Naive thymus-derived CD8-positive, alpha-beta T cell (primary cell): ENCODE results near the gene PARD3B. TPM values are rescaled to one million over a fixed set of nuclear protein-coding genes. Genes with fewer than 3 reads are reported as not detected.
A peak's percentile ranks its signal among the peaks of the same experiment; 100 is the strongest.

ENCODE experiments used
- ATAC-seq, 2 donors: fragments of 150-1000 bp; cut with Tn5 transposase in 1 of 2; sonication (Bioruptor Pico), chemical (Tn5 transposase) in 1 of 2; 1 replicate in 1 of 2; 2 replicates in 1 of 2; pipeline ENCODE4 v1.10.0; 2021; ENCODE audit warnings: mild to moderate bottlenecking in 2 of 2, moderate library complexity in 2 of 2
- POLR2A ChIA-PET: fragments of 350-600 bp; sonication (Branson Sonifier 250); formaldehyde crosslinking; loops from one replicate; lab custom pipeline; 2021; ENCODE audit warnings: antibody characterized with exemption; lab: Charles Lee
- DNase-seq, 10 donors: peaks; one replicate each; pipeline versions ENCODE4 v3.0.0 to v3.0.0-alpha.2; 2020 to 2022
- H3K27ac Mint-ChIP-seq, 10 donors: one replicate each; pipeline ENCODE4 v1.8.0; 2020 to 2022; ENCODE audit warnings: mild to moderate bottlenecking in 10 of 10, mixed read lengths in 10 of 10, moderate library complexity in 4 of 10, inconsistent platforms in 1 of 10
- H3K27me3 Mint-ChIP-seq, 5 donors: one replicate each; pipeline ENCODE4 v1.8.0; 2021 to 2022; ENCODE audit warnings: mixed read lengths in 5 of 5
- H3K36me3 Mint-ChIP-seq, 3 donors: one replicate each; pipeline ENCODE4 v1.8.0; 2020 to 2022; ENCODE audit warnings: mixed read lengths in 3 of 3, mild to moderate bottlenecking in 2 of 3, inconsistent platforms in 1 of 3
- H3K4me1 Mint-ChIP-seq, 4 donors: one replicate each; pipeline ENCODE4 v1.8.0; 2021 to 2022; ENCODE audit warnings: mixed read lengths in 4 of 4
- H3K4me3 Mint-ChIP-seq, 10 donors: one replicate each; pipeline ENCODE4 v1.8.0; 2020 to 2022; ENCODE audit warnings: mild to moderate bottlenecking in 10 of 10, mixed read lengths in 10 of 10, moderate library complexity in 6 of 10, inconsistent platforms in 1 of 10
- H3K9me3 Mint-ChIP-seq, 9 donors: one replicate each; pipeline ENCODE4 v1.8.0; 2020 to 2022; ENCODE audit warnings: mixed read lengths in 9 of 9, mild to moderate bottlenecking in 3 of 9, inconsistent platforms in 1 of 9, moderate library complexity in 1 of 9
- polyA plus RNA-seq, 3 donors: library from polyadenylated mRNA; unstranded; fragments of 300-500 nt; fragmentation: Illumina TruSeq; gene quantifications; one replicate each; pipeline ENCODE4 v1.2.3, GENCODE V29; 2021
- total RNA-seq, 8 experiments: library from RNA in 2 of 8; stranded (reverse) in 2 of 8; gene quantifications; one replicate each; pipeline ENCODE4 v1.2.3 and lab custom pipeline; 2021 to 2026

Gene PARD3B
- total and polyA plus RNA-seq, 5 experiments from 2014 or later = 0.22 to 3.8 (median 1.3) TPM; not detected in 1

GRCh38 chr2:205462681-205463345 is 917.5 kb downstream of the PARD3B start:
- POLR2A ChIA-PET = interaction anchor here (0.7 kb wide), 1 partner anchor 140 kb away, joined by 4 read pairs; no protein-coding TSS in a partner anchor
- DNase-seq (no peak), ATAC-seq (no peak)
- peaks cover 0 to 5% (median 0%) of the 10 kb centered on the region in 3 donors for H3K36me3 Mint-ChIP-seq
- H3K4me1 Mint-ChIP-seq = no peaks in the 10 kb centered on the region
- peaks cover 0 to 3% (median 0%) of the 10 kb centered on the region in 9 donors for H3K9me3 Mint-ChIP-seq
- H3K27ac Mint-ChIP-seq = no peak overlapping the region
- peaks cover 0 to 5% (median 0%) of the 10 kb centered on the region in 5 donors for H3K27me3 Mint-ChIP-seq
- H3K4me3 Mint-ChIP-seq = no peak overlapping the region

DNA sequence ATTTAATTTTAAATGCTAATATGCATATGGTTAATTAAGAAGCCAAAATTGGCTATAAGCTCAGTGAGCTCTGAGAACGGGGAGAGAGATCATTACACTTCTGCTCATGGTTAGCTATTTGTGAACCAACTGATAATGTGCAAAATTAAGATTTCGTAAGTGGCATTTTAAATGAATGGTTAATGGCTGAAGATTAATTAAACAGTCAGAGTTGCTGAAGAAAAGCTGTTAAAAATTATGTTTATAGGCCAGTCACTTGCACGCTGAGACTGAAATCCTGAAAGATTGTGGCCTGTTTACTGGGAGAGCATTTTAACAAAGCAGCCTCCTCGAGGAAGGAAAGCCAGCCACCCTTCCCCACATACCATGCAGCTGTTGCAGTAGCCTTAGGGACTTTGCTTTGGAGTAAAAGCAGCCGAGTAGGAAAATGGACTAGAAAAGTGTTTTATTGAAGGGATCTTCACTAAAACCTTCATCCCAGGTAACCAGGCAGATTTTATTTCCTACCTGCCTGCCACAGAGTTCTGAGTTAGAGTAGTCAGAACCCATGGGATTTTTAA is 918.3 kb downstream of the PARD3B start:
- Mint-ChIP-seq H3K36me3 (peaks cover 0 to 3% (median 0%) of the 10 kb centered on the region in 3 donors), H3K27me3 (no peaks in the 10 kb centered on the region), H3K4me1 (no peaks in the 10 kb centered on the region), H3K9me3 (no peaks in the 10 kb centered on the region), H3K4me3 (no peak overlapping the region), H3K27ac (no peak overlapping the region)
- POLR2A ChIA-PET = interaction anchor here (0.7 kb wide), 1 partner anchor 140 kb away, joined by 4 read pairs; no protein-coding TSS in a partner anchor
- ATAC-seq (no peak), DNase-seq (no peak)

- Mint-ChIP-seq H3K27me3 (no peaks in the 10 kb centered on the region), H3K36me3 (peaks cover 0 to 3% (median 0%) of the 10 kb centered on the region in 3 donors), H3K9me3 (no peaks in the 10 kb centered on the region), H3K4me3 (no peak overlapping the region), H3K4me1 (no peaks in the 10 kb centered on the region), H3K27ac (no peak overlapping the region)
- POLR2A ChIA-PET = no interaction called here
- no peak for ATAC-seq
- DNase-seq = no peak
Observed at GRCh38 chr2:205464681-205465080, 919.4 kb downstream of the PARD3B start.

DNA sequence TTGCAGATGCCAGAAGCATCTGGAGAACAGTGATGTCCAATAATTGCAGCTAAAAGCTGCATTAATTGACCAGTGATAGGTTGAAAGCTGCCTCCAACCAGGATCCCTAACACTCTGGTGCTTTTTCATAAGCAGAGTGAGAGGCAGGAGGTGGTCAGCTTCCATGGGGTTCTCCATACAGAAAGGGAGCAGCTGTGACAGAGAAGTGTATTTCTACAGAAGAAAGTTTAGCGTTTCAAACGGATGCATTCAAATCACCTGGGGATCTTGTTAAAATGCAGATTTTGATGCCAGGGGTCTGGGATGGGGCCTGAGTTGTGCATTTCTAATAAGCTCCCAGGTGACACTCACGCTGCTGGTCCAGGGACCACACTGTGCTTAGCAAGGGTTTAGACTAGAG is 920.5 kb downstream of the PARD3B start:
- no peak overlapping the region for H3K4me3 Mint-ChIP-seq
- H3K27ac Mint-ChIP-seq = no peak overlapping the region
- ATAC-seq = no peak
- POLR2A ChIA-PET = no interaction called here
- no peaks in the 10 kb centered on the region for H3K9me3 Mint-ChIP-seq
- H3K27me3 Mint-ChIP-seq = no peaks in the 10 kb centered on the region
- DNase-seq = no peak
- H3K4me1 Mint-ChIP-seq = no peaks in the 10 kb centered on the region
- no peaks in the 10 kb centered on the region for H3K36me3 Mint-ChIP-seq

GRCh38 chr2:205471776-205472175 is 926.5 kb downstream of the PARD3B start:
- POLR2A ChIA-PET = no interaction called here
- Mint-ChIP-seq H3K27ac (no peak overlapping the region), H3K36me3 (no peaks in the 10 kb centered on the region), H3K9me3 (no peaks in the 10 kb centered on the region), H3K4me3 (no peak overlapping the region), H3K27me3 (no peaks in the 10 kb centered on the region), H3K4me1 (peaks cover 0 to 1% (median 0%) of the 10 kb centered on the region in 4 donors)
- no peak for DNase-seq
- no peak for ATAC-seq

DNA sequence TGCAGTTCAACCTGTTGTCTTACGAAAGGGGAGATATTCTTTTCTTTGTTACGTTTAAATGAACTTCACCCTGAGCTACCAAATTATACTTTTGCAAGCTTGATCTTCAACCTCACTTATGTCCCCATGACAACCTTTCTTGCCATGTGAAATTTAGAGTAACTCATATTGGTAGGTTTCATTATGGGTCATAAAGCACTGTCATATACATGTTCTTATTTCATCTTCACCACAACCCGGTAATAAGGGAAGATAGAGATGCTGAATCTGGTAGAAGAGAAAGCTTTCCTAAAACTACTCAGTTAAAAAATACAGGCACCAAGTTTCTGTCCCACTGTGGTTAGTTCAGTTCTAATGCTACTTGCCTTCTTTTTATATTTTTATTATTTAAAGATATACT is 928.5 kb downstream of the PARD3B start:
- no peak for ATAC-seq
- H3K9me3 Mint-ChIP-seq = no peaks in the 10 kb centered on the region

DNA sequence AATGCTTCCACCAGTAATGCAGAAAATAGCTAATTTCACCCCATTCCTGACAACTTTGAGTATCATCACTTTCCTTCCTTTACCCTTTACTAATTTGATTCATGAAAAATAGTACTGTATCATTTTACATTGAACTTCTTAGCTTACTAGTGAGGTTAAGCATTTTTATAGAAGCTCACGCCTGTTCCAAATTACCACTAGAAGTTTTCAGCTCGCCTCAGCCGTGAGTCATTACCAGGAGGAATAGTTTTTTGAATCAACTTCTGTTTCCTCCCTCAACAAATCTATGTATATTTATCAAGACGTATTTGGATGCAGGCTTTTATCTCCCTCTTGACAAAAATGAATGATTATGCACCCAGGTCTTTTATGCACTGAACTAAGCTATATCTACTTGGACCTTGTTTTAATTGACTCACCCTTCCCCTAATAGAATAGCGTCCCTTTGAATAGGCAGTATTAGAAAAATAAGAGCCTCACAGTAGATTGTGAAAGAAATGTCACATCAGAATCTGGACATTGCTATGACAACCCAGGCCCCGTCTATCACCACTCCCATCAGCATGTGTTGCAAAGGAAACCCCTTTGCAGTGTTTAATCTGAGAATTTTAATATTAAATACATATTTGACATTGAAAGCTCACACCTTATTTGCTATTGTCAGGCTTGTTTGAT is 929.6 kb downstream of the PARD3B start:
- DNase-seq (no peak), ATAC-seq (no peak)
- Mint-ChIP-seq H3K9me3 (no peaks in the 10 kb centered on the region), H3K27me3 (peaks cover 0 to 3% (median 0%) of the 10 kb centered on the region in 5 donors), H3K4me1 (peaks cover 0 to 1% (median 0%) of the 10 kb centered on the region in 4 donors), H3K36me3 (no peaks in the 10 kb centered on the region), H3K4me3 (no peak overlapping the region), H3K27ac (no peak overlapping the region)
- POLR2A ChIA-PET = no interaction called here

More for the DNA sequence above, 928.5 kb downstream of the PARD3B start:
- Mint-ChIP-seq H3K36me3 (no peaks in the 10 kb centered on the region), H3K4me1 (peaks cover 0 to 1% (median 0%) of the 10 kb centered on the region in 4 donors), H3K27ac (no peak overlapping the region), H3K27me3 (no peaks in the 10 kb centered on the region), H3K4me3 (no peak overlapping the region)
- no peak for DNase-seq
- POLR2A ChIA-PET = no interaction called here

DNA sequence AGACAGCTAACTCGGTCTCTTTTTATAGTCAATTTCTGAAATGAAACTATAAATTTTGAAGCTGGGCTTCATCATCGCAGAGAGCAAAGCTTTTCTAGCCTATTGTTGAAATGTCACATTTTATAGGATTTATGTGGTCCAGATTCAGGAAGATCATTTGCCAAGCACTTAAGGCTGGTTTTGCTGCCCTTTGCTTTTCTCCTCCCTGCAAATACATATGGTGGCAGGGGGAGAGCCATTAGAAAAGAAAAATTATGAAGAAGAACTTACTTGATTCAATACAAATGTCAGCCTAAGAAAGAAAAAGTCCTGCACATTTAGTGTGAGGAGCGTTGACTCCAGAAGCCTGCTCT is 930.1 kb downstream of the PARD3B start:
- POLR2A ChIA-PET = no interaction called here
- Mint-ChIP-seq H3K36me3 (no peaks in the 10 kb centered on the region), H3K27me3 (peaks cover 0 to 3% (median 0%) of the 10 kb centered on the region in 5 donors), H3K4me1 (peaks cover 0 to 1% (median 0%) of the 10 kb centered on the region in 4 donors), H3K4me3 (no peak overlapping the region), H3K9me3 (no peaks in the 10 kb centered on the region), H3K27ac (no peak overlapping the region)
- DNase-seq (no peak), ATAC-seq (no peak)

DNA sequence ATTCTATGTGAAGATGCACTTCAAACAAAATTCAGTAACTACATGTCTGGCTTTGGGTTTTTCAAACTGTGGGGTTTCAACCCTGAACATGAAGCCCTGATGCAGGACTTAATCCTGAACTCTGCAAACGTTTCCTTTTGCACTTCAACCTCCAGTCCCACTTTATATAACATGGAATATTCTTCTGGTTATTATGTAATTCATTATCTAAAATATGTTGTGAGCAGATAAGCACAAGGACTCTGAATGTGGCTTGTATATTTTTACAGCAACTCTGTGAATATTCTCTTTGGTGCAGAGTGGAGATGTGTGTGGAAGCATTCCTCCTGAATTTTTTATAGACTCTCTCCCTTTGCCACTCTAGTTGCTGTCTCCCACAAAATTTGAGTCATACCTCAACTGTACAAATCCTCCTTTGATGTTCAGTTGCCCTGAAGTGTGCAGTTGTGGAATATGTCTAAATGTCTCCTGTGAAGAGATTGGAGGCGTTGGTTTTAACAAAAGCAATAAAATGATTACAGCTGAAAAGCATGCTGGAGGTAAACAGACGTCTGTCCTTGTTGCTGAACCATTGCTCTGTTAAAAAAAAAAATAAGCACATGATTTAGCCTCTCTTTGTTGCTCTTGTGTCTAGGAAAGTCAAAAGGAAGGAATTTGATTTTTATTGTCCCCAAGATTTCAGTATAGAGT is 931.9 kb downstream of the PARD3B start:
- no peak for ATAC-seq
- H3K27ac Mint-ChIP-seq = peak overlapping the region in 1 of 10 donors; percentile 18
- H3K36me3 Mint-ChIP-seq = no peaks in the 10 kb centered on the region
- POLR2A ChIA-PET = no interaction called here
- no peak for DNase-seq
- H3K4me3 Mint-ChIP-seq = no peak overlapping the region
- H3K27me3 Mint-ChIP-seq = peaks cover 0 to 3% (median 0%) of the 10 kb centered on the region in 5 donors
- no peaks in the 10 kb centered on the region for H3K9me3 Mint-ChIP-seq
- H3K4me1 Mint-ChIP-seq = peaks cover 0 to 1% (median 0%) of the 10 kb centered on the region in 4 donors

GRCh38 chr2:205481861-205482260 is 936.6 kb downstream of the PARD3B start:
- Mint-ChIP-seq H3K27me3 (peaks cover 0 to 3% (median 0%) of the 10 kb centered on the region in 5 donors), H3K9me3 (peaks cover 0 to 9% (median 0%) of the 10 kb centered on the region in 9 donors), H3K4me3 (no peak overlapping the region), H3K4me1 (no peaks in the 10 kb centered on the region), H3K27ac (no peak overlapping the region), H3K36me3 (no peaks in the 10 kb centered on the region)
- no peak for DNase-seq
- ATAC-seq = no peak
- POLR2A ChIA-PET = no interaction called here

DNA sequence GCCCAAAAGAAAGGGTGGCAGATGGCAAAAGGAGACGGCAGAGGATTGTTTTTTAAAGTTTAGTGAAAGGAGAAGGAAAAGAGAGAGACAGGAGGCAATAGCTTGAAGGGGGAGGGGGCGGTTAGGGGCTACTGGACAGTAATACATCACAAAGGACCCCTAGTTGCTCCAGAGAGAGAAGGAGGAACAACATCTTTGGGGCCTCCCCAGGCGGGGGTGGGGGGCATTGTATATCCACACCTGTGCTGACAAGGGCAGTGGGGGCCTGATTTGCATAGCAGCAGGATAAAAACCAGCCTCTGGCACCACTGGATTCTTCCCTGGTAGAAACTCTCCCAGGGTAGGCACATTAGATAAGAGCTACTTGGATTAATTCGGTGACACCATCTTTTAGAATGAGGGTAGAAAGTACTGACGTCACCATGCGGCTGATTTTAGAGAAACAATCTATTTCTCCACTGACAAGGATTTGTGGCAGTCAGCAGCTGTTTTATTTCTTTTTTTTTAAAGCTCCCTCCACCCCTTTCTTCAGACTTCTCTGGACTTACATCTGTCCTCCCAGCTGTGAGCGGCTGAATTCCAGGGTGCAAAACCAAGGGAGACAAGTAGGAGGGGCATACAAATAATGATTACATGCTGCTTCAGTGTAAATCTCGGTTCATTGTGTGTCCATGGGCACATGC is 937.3 kb downstream of the PARD3B start:
- POLR2A ChIA-PET = no interaction called here
- H3K27me3 Mint-ChIP-seq = peaks cover 0 to 3% (median 0%) of the 10 kb centered on the region in 5 donors
- no peak overlapping the region for H3K4me3 Mint-ChIP-seq
- H3K9me3 Mint-ChIP-seq = peaks cover 0 to 9% (median 0%) of the 10 kb centered on the region in 9 donors
- H3K4me1 Mint-ChIP-seq = no peaks in the 10 kb centered on the region
- H3K27ac Mint-ChIP-seq = no peak overlapping the region
- H3K36me3 Mint-ChIP-seq = no peaks in the 10 kb centered on the region
- ATAC-seq = no peak
- DNase-seq = no peak

DNA sequence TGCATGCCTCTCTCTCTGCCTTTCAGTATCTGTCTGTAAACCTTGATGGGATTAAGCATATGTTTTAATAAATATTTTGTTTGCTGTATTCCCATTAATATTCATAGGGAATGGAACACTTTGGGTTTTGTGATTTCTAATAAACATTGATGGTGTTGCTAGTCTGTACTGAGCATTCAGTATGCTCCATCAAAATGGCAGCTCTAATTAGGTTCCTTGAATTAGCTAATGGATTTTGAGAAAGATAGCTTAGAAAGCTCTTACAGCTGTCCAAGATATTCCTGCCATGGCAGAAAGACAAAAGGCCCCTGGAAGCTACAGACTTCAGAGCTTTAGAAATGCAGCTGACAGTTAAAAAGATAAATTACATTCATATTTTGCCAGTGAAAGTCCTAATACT is 937.8 kb downstream of the PARD3B start:
- Mint-ChIP-seq H3K9me3 (peaks cover 0 to 9% (median 0%) of the 10 kb centered on the region in 9 donors), H3K27me3 (peaks cover 0 to 3% (median 0%) of the 10 kb centered on the region in 5 donors), H3K27ac (no peak overlapping the region), H3K4me3 (no peak overlapping the region), H3K4me1 (no peaks in the 10 kb centered on the region), H3K36me3 (no peaks in the 10 kb centered on the region)
- POLR2A ChIA-PET = no interaction called here
- no peak for ATAC-seq
- no peak for DNase-seq
